GM18508 (cell line): ENCODE results near the gene APLF.
"Not testable (repeated sequence)": the region's sequence is repeated elsewhere in the genome, so short reads cannot be mapped to it uniquely, and the experiment has no call there.

ENCODE experiments used
- ATAC-seq: cut with Tn5 transposase; IDR thresholded peaks from one replicate; pipeline ENCODE4 v1.9.1; 2021; ENCODE audit warnings: moderate number of reproducible peaks; ENCODE audit not compliant: insufficient read depth, unreplicated experiment

APLF gene

GRCh38 chr2:68475110-68475509, 7.7 kb downstream of the APLF start:
- ATAC-seq, result no peak

GRCh38 chr2:68475576-68475975, 8.2 kb downstream of the APLF start:
- ATAC-seq, result no peak

GRCh38 chr2:68476454-68476853, 9.1 kb downstream of the APLF start:
- ATAC-seq, result no peak

GRCh38 chr2:68478688-68479087, 11.3 kb downstream of the APLF start:
- no peak for ATAC-seq

- no peak for ATAC-seq
Measured at GRCh38 chr2:68482296-68482820, 15.0 kb downstream of the APLF start.

- ATAC-seq, result no peak
Measured at GRCh38 chr2:68483011-68483410, 15.6 kb downstream of the APLF start.

- ATAC-seq, result no peak
Measured at GRCh38 chr2:68487773-68488355, 20.5 kb downstream of the APLF start.

- not testable (repeated sequence) for ATAC-seq
Measured at GRCh38 chr2:68488605-68489004, 21.2 kb downstream of the APLF start.

GRCh38 chr2:68489282-68489681, 21.9 kb downstream of the APLF start:
- ATAC-seq, result no peak

GRCh38 chr2:68491582-68491981, 24.2 kb downstream of the APLF start:
- ATAC-seq, result no peak

- no peak for ATAC-seq
Measured at GRCh38 chr2:68499133-68499532, 31.7 kb downstream of the APLF start.

- no peak for ATAC-seq
Measured at GRCh38 chr2:68500649-68501048, 33.3 kb downstream of the APLF start.

- ATAC-seq, result no peak
Measured at GRCh38 chr2:68501768-68502167, 34.4 kb downstream of the APLF start.

- ATAC-seq, result no peak
Measured at GRCh38 chr2:68505603-68506159, 38.3 kb downstream of the APLF start.

- no peak for ATAC-seq
Measured at GRCh38 chr2:68506170-68506569, 38.8 kb downstream of the APLF start.

- ATAC-seq, result no peak
Measured at GRCh38 chr2:68512326-68512725, 44.9 kb downstream of the APLF start.

GRCh38 chr2:68512966-68513365, 45.6 kb downstream of the APLF start:
- ATAC-seq, result no peak

GRCh38 chr2:68514316-68514929, 47.0 kb downstream of the APLF start:
- ATAC-seq, result no peak

- ATAC-seq, result no peak
Measured at GRCh38 chr2:68516051-68516955, 48.9 kb downstream of the APLF start.

- no peak for ATAC-seq
Measured at GRCh38 chr2:68519236-68519635, 51.9 kb downstream of the APLF start.

GRCh38 chr2:68521037-68521436, 53.7 kb downstream of the APLF start:
- no peak for ATAC-seq
